Mucosa of rectum (tissue), 2 donors: Measurements from ENCODE around the gene PCIF1.
"Not testable (repeated sequence)": the region's sequence is repeated elsewhere in the genome, so short reads cannot be mapped to it uniquely, and the experiment has no call there.

Source experiments
- H3K27ac ChIP-seq, 2 donors: one replicate each; pipeline ENCODE4 v1.7.0; 2013; ENCODE audit warnings: inconsistent platforms in 2 of 2, low read depth in 2 of 2, low read length in 2 of 2
- H3K27me3 ChIP-seq, 2 donors: one replicate each; pipeline ENCODE4 v1.7.0; 2013; ENCODE audit warnings: low read length in 2 of 2; ENCODE audit not compliant: control insufficient read depth in 2 of 2, insufficient read depth in 2 of 2
- H3K36me3 ChIP-seq, 2 donors: one replicate each; pipeline ENCODE4 v1.7.0; 2013; ENCODE audit warnings: low read length in 2 of 2; ENCODE audit not compliant: control insufficient read depth in 2 of 2, insufficient read depth in 2 of 2
- H3K4me1 ChIP-seq, 2 donors: one replicate each; pipeline ENCODE4 v1.7.0; 2013; ENCODE audit warnings: low read length in 2 of 2, mild to moderate bottlenecking in 1 of 2; ENCODE audit not compliant: control insufficient read depth in 2 of 2, insufficient read depth in 2 of 2
- H3K4me3 ChIP-seq, 2 donors: one replicate each; pipeline ENCODE4 v1.7.0; 2013; ENCODE audit warnings: low read length in 2 of 2
- H3K9ac ChIP-seq, 2 donors: one replicate each; pipeline ENCODE4 v1.7.0; 2013; ENCODE audit warnings: low read length in 2 of 2, low read depth in 1 of 2, mild to moderate bottlenecking in 1 of 2
- H3K9me3 ChIP-seq, 2 donors: one replicate each; pipeline ENCODE4 v1.7.0; 2013; ENCODE audit warnings: low read length in 2 of 2; ENCODE audit not compliant: control insufficient read depth in 2 of 2
- donor health status: healthy.
- donor health status: Normal muscosa, but diverticular disease.

The PCIF1 gene

DNA sequence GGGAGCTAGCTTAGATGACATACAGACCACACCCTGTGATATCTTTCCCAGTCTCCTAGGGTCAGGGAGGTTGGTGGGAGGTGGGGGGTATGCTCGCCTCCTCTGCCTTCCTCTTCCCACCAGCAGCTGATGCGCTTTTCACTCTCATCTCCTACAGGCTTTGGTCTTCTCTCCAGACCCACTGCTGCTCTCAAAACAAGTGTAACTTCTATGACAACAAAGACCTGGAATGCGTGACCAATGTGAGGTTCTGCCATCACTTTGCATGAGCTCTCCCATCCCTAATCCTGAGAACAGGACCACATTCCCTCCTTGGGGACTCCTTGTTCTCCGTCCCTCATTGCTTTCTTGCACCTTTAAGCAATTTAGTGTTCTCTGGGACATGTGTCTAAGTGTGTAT is 40.7 kb upstream of the PCIF1 start:
- no peaks in the 10 kb centered on the region for H3K9me3 ChIP-seq
- H3K36me3 ChIP-seq = peaks cover 37 to 52% of the 10 kb centered on the region in 2 donors
- H3K4me1 ChIP-seq = peaks cover 27 to 31% of the 10 kb centered on the region in 2 donors
- no peaks in the 10 kb centered on the region for H3K27me3 ChIP-seq
- no peak overlapping the region for H3K9ac ChIP-seq
- H3K4me3 ChIP-seq = no peak overlapping the region
- H3K27ac ChIP-seq = peak overlapping the region in 1 of 2 donors; percentile 80

DNA sequence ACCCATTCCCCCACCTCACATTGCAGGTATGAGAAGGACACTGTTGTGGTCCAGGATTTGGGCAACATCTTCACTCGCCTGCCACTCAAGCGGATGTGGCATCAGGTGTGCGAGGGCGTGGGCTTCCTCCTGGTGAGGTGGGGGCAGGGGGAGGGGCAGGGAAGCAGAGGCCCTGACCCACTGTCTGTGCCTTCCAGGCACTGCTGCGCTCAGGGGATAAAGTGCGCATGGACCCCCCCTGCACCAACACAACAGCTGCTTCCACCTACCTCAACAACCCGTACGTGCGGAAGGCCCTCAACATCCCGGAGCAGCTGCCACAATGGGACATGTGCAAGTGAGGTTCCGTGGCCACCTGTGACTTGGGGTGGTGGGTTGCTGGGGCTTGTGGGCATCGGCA is 39.7 kb upstream of the PCIF1 start:
- H3K27me3 ChIP-seq = no peaks in the 10 kb centered on the region
- peaks cover 25 to 31% of the 10 kb centered on the region in 2 donors for H3K4me1 ChIP-seq
- no peak overlapping the region for H3K4me3 ChIP-seq
- H3K27ac ChIP-seq = no peak overlapping the region
- peaks cover 41 to 56% of the 10 kb centered on the region in 2 donors for H3K36me3 ChIP-seq
- H3K9ac ChIP-seq = no peak overlapping the region
- H3K9me3 ChIP-seq = no peaks in the 10 kb centered on the region

DNA sequence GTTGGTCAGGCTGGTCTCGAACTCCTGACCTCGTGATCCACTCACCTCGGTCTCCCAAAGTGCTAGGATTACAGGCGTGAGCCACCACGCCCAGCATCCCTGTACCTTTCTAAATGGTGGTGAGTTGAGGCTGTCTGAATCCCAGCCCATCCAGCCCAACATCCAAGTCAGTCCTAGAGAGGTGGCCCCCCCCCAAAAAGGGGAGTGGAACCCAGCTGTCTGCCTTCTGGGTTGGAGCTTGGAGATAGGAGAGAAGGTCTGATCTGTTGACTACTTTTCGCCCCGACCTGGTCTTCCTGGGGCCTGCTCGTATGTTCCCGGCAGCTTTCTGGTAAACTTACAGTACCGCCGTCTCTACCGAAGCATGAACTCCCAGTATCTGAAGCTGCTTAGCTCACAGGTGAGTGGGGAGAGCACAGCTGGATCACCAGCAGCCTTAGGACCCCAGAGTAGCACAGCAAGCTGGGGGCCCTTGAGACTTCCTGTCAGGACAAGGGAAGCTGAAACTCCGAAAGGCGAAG is 37.8 kb upstream of the PCIF1 start:
- Histone ChIP-seq H3K4me3 (no peak overlapping the region), H3K27me3 (no peaks in the 10 kb centered on the region), H3K9me3 (no peaks in the 10 kb centered on the region), H3K4me1 (peaks cover 18 to 19% of the 10 kb centered on the region in 2 donors), H3K9ac (no peak overlapping the region), H3K36me3 (peaks cover 41 to 56% of the 10 kb centered on the region in 2 donors), H3K27ac (no peak overlapping the region)

DNA sequence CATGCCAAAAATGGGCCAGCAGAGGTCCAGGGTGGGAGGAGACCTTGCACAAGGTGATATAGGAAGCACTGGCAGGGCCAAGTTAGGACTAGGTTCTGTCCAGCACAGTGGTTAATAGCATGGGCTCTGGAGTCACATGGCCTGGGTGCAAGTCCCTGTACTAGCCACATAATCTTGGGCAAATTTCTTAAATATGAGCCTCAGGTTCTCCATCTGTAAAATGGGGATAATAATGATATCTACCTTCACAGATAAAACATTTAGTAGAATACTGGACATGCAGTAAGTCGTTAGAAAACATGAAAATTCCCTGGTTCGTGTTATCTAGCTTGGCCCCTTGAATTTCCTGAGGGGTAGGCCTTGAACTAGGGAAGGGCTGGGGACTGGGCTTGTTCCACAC is 37.2 kb upstream of the PCIF1 start:
- H3K4me1 ChIP-seq = peaks cover 12 to 13% of the 10 kb centered on the region in 2 donors
- no peaks in the 10 kb centered on the region for H3K9me3 ChIP-seq
- no peak overlapping the region for H3K27ac ChIP-seq
- no peaks in the 10 kb centered on the region for H3K27me3 ChIP-seq
- no peak overlapping the region for H3K9ac ChIP-seq
- H3K36me3 ChIP-seq = peaks cover 41 to 56% of the 10 kb centered on the region in 2 donors
- H3K4me3 ChIP-seq = no peak overlapping the region

DNA sequence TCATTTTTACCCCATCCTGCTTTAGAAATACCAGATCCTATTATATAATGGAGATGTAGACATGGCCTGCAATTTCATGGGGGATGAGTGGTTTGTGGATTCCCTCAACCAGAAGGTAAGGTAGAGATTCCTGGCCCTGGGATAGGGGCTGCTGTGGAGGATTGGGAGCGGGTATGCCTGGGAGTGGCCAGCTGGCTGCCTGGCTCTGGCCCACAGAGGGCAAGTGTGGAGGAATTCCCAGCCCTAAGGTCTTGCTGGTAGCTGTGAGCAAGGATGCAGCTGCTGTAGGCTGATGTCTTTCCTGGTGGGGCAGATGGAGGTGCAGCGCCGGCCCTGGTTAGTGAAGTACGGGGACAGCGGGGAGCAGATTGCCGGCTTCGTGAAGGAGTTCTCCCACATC is 36.8 kb upstream of the PCIF1 start:
- H3K9ac ChIP-seq = no peak overlapping the region
- H3K27me3 ChIP-seq = no peaks in the 10 kb centered on the region
- H3K36me3 ChIP-seq = peaks cover 41 to 55% of the 10 kb centered on the region in 2 donors
- H3K9me3 ChIP-seq = no peaks in the 10 kb centered on the region
- no peak overlapping the region for H3K4me3 ChIP-seq
- no peak overlapping the region for H3K27ac ChIP-seq
- H3K4me1 ChIP-seq = peaks cover 8 to 9% of the 10 kb centered on the region in 2 donors

DNA sequence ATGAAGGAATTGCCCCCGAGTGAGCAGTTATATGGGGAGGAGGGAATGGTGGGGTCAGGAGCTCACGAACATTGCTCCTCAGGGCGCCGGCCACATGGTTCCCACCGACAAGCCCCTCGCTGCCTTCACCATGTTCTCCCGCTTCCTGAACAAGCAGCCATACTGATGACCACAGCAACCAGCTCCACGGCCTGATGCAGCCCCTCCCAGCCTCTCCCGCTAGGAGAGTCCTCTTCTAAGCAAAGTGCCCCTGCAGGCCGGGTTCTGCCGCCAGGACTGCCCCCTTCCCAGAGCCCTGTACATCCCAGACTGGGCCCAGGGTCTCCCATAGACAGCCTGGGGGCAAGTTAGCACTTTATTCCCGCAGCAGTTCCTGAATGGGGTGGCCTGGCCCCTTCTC is 36.2 kb upstream of the PCIF1 start:
- no peak overlapping the region for H3K4me3 ChIP-seq
- H3K27me3 ChIP-seq = no peaks in the 10 kb centered on the region
- peaks cover 41 to 51% of the 10 kb centered on the region in 2 donors for H3K36me3 ChIP-seq
- H3K9ac ChIP-seq = no peak overlapping the region
- H3K27ac ChIP-seq = no peak overlapping the region
- peaks cover 3% of the 10 kb centered on the region in 2 donors for H3K4me1 ChIP-seq
- no peaks in the 10 kb centered on the region for H3K9me3 ChIP-seq

DNA sequence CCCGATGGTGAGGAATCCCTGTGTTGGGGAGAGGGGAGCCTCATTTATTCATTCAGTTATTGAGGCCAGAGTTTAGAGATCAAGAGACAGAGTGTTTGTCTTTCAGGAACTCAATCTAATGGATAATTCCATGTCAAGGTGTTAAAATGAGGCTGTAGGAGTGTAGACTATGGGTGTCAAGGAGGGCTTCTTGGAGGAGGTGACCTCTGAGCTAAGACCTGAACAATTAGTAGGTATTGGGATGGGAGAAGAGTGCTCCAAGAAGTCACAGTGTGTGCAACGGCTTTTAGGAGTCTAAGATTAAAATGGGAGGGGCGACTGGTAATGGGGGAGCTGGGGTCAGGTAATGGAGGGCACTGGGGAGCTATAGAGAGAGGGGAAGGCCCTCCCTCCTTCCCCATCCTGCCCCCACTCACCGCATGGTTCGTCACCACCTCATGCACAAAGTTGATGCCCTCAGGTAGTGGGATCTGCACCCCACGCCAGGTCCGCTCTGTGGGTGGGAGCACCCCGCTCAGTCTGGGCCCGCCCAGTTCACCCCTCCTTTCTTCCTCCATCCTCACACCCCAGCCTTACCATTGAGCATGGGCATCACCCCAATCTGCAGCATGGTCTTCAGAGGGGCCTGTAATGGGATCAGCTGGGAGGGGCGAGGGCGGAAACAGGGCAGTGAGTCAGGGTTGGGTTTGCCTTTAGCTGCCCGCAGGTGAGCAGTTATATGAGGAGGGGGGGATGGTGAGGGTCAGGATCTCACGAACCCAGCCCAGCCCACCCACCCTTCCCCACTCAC is 35.2 kb upstream of the PCIF1 start:
- Histone ChIP-seq H3K27ac (no peak overlapping the region), H3K4me1 (no peaks in the 10 kb centered on the region), H3K9me3 (no peaks in the 10 kb centered on the region), H3K27me3 (no peaks in the 10 kb centered on the region), H3K4me3 (no peak overlapping the region), H3K36me3 (peaks cover 35 to 46% of the 10 kb centered on the region in 2 donors), H3K9ac (no peak overlapping the region)

DNA sequence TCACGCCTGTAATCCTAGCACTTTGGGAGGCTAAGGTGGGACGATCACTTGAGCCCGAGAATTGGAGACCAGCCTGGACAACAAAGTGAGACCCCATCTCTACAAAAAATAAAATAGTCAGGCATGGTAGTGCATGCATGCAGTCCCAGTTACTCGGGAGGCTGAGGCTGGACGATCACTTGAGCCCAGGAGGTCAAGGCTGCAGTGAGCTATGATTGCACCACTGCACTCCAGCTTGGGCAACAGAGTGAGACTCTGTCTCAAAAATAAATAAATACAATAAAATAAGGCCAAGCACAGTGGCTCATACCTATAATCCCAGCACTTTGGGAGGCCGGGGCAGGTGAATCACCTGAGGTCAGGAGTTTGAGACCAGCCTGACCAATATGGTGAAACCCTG is 33.2 kb upstream of the PCIF1 start:
- not testable (repeated sequence) for H3K27ac ChIP-seq, H3K4me3 ChIP-seq, H3K4me1 ChIP-seq, H3K9ac ChIP-seq, H3K27me3 ChIP-seq, H3K9me3 ChIP-seq
- peaks cover 24 to 30% of the 10 kb centered on the region in 2 donors for H3K36me3 ChIP-seq

DNA sequence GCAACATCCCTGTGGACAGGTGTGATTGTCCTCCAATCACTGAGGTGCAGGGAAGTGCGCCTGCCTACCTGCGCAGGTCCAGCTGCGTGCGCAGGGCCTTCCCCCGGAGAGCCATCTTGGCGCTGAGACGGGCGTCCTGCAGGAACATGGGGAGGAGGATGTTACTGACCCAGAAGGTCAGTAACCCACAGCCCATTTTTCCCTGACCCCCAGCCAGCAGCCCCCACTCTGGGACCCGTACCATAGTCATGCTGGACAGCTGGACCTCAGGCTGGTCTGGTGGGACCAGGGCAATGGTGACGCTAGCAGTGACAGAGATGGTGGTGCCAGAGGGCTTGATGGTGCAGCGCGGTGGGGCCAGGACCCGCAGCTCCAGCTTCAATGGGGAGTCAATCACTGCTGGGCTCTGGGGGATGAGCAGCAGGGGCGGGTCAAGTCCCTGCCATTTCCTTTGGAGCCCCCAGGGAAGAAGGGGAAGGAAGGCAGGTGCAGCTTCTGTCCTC is 32.2 kb upstream of the PCIF1 start:
- Histone ChIP-seq H3K9me3 (no peaks in the 10 kb centered on the region), H3K4me1 (no peaks in the 10 kb centered on the region), H3K36me3 (peaks cover 17 to 23% of the 10 kb centered on the region in 2 donors), H3K27me3 (no peaks in the 10 kb centered on the region), H3K4me3 (no peak overlapping the region), H3K9ac (no peak overlapping the region), H3K27ac (no peak overlapping the region)

DNA sequence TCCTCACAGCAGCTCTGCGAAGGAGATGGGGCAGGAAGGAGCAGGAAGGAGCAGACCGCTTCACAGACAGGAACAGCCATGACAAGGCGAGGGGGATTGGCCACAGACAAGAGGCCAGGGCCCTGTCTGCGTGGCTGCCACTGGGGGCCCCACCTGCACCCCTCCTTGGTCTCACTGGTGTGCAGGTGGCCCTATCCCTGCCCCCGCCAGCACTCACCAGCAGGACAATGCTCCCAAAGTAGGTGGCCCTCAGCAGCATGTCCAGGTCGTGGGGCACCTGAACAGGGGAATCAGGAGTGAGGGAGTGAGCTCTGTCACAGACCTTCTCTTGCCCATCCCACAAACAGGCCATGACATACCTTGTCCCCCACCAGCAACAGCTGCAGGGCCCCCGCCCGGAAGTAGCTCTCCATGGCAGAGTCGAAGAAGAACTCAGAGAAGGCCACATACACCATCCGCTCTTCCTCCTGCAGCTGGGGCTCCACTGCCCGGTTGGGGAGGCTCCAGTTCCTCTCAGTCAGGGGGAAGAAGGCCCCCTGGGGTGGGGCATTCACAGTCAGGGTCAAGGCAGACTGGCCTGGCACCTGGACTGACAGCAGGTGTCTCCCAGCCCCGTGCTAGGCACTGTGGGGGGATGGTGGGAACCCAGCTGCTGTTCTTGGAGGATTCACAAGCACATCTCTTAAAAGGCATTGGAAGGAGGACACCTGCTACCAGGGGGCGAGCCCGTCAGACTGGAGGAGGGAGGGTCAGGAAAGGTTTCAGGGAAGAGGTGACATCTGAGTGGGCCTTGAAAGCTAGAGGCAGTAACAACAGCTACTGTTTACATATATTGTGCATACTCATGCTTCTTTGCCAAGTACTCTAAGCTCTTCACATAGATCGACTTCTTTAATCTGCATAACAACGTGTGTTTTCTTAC is 29.6 kb upstream of the PCIF1 start:
- H3K36me3 ChIP-seq = peaks cover 0 to 6% of the 10 kb centered on the region in 2 donors

More for the DNA sequence above, 29.6 kb upstream of the PCIF1 start:
- Histone ChIP-seq H3K4me3 (no peak overlapping the region), H3K4me1 (peaks cover 0 to 2% of the 10 kb centered on the region in 2 donors), H3K27ac (no peak overlapping the region), H3K9me3 (no peaks in the 10 kb centered on the region), H3K9ac (no peak overlapping the region), H3K27me3 (no peaks in the 10 kb centered on the region)
